Superior temporal gyrus (tissue), 1 donor: Measurements from ENCODE around the gene BAD.
"Not testable (repeated sequence)": the region's sequence is repeated elsewhere in the genome, so short reads cannot be mapped to it uniquely, and the experiment has no call there.

Experiments
- DNase-seq: peaks from one replicate; pipeline ENCODE4 v3.0.0-alpha.2; 2016; ENCODE audit errors: extremely low spot score

BAD gene

DNA sequence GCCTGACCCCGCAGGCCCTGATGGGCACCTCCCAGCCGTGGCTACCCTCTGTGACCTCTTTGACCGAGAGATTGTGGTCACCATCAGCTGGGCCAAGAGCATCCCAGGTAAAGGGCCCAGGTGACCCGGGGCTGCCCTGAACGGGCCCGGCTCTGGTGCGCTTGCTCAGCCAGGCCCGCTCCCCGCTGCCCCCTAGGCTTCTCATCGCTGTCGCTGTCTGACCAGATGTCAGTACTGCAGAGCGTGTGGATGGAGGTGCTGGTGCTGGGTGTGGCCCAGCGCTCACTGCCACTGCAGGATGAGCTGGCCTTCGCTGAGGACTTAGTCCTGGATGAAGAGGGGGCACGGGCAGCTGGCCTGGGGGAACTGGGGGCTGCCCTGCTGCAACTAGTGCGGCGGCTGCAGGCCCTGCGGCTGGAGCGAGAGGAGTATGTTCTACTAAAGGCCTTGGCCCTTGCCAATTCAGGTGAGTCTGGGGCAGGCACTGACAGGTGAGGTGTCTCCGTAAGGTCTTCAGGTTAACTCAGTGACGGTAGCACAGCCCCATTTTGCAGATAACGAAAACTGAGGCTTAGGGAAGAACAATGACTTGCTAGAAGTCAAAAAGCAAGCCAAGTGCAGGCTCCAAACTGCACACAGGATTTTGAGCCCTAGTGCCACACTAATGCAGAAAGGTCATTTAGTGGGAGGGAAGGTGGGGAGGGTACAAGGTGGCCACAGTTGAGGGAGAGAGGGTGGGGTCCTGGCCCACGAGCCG, 30.5 kb upstream of the BAD start:
- no peak for DNase-seq

DNA sequence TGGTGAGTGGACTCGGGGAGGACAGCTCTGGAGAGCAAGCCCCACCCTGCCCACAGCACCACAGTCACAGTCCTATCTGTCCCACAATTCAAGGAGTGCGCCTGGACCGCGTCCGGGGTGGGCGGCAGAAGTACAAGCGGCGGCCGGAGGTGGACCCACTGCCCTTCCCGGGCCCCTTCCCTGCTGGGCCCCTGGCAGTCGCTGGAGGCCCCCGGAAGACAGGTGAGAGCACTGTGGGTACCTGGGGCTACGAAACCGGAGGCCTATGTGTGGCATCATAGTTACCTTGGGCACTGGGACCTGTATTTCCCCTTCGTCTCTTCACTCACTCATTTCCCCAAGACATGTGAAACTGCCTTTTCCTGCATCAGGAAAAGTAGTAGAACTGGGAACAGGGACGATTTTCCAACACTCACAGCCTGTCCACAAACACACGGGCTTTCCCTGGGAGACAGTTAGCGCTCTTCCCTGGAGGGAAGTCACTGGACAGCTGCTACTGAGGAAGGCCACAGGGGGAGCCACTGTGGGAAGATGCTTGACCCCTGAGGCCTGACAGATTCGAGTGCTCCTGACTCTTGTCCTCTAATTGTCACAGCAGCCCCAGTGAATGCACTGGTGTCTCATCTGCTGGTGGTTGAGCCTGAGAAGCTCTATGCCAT, 29.8 kb upstream of the BAD start:
- no peak for DNase-seq

DNA sequence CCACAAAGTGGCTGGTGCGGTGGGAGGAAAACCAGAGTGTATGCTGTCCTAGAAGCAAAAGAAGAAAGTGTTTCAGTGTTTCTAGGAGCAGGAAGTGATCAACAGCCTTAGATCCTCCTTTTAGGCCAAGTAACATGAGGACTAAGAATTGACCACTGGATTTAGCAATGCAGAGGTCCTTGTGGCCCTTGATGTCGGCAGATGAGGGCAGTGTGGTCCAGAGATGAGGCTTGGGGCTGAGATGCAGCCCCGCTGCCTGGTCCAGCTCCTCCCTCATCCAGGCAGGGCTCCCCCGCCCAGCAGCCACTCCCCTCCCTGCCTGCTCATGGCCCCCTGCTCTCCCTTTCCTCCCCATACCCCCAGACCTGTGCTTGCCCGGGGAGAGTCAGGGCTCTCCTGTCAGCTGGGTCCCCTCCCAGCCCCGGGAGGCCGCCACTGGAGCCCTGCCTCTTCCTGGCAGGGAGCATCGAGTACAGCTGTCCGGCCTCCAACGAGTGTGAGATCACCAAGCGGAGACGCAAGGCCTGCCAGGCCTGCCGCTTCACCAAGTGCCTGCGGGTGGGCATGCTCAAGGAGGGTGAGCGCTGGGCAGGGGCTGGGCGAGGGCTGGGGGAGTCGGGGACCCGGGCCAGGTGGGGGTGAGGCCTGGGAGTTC, 29.2 kb upstream of the BAD start:
- DNase-seq: no peak

DNA sequence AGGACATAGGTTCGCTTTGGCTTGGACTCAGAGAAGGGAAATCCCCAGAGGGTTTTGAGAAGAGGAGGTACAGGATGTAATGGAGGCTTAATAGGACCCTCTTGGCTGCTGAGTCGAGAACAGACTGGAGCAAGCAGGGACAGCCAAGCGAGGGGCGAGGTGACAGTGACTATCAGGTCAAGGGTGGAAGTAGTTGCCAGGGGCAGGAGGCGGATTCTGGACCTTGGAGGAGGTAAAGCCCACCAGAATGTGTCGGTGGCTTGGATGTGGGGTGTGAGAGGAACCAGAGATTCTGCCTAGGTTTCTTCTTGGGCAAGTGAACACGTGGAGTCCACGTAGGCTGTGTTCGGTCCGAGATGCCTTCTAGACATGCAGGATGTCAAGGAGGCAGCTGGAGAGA, 28.5 kb upstream of the BAD start:
- DNase-seq: no peak

DNA sequence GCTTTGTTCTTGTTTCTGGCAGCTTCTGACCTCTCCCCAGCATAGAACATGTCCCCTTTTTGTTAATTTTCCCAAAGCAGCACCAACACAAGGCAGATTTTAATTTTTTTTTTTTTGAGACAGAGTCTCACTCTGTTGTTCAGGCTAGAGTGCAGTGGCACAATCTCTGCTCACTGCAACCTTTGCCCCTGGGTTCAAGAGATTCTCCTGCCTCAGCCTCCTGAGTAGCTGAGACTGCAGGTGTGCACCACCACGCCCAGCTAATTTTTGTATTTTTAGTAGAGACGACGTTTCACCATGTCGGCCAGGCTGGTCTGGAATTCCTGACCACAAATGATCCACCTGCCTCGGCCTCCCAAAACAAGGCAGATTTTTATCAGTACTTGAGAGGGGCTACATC, 23.3 kb upstream of the BAD start:
- DNase-seq: not testable (repeated sequence)

DNA sequence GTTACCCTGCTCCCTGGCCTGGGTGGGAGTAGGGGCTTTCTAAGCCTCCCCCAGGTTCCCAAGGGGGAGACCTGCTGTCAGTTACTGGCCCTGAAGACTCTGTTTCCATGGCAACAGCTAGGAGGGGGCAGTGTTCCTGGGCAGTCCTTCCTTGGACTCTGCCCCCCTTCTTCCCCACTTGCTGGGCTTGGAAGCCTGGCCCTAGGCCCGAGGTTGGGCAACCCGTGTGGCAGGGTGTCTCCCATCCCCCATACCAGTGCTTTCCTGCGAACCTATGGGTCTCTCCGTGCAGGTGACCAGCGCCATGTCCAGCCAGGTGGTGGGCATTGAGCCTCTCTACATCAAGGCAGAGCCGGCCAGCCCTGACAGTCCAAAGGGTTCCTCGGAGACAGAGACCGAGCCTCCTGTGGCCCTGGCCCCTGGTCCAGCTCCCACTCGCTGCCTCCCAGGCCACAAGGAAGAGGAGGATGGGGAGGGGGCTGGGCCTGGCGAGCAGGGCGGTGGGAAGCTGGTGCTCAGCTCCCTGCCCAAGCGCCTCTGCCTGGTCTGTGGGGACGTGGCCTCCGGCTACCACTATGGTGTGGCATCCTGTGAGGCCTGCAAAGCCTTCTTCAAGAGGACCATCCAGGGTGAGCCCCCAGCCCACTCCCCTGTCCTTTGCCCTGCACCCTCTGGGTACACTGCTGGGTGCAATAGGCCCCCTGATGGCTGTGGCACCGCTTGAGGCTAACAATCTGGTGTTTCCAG, 22.6 kb upstream of the BAD start:
- DNase-seq: no peak

DNA sequence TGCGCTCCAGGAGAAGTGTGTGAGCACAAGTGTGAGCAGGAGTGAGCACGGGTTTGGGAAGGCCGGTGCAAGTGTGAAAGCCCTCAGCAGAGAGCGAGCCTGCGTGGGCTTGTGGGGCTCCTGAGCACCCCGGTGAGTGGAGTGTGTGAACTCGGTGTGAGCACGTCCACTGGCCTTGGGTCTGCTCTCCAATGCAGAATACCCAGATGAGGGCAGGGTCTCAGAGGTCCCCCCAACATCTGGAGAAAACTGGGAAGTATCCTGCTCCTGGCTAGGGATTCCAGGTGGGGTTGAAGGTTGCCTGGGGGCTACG, 22.1 kb upstream of the BAD start:
- no peak for DNase-seq

DNA sequence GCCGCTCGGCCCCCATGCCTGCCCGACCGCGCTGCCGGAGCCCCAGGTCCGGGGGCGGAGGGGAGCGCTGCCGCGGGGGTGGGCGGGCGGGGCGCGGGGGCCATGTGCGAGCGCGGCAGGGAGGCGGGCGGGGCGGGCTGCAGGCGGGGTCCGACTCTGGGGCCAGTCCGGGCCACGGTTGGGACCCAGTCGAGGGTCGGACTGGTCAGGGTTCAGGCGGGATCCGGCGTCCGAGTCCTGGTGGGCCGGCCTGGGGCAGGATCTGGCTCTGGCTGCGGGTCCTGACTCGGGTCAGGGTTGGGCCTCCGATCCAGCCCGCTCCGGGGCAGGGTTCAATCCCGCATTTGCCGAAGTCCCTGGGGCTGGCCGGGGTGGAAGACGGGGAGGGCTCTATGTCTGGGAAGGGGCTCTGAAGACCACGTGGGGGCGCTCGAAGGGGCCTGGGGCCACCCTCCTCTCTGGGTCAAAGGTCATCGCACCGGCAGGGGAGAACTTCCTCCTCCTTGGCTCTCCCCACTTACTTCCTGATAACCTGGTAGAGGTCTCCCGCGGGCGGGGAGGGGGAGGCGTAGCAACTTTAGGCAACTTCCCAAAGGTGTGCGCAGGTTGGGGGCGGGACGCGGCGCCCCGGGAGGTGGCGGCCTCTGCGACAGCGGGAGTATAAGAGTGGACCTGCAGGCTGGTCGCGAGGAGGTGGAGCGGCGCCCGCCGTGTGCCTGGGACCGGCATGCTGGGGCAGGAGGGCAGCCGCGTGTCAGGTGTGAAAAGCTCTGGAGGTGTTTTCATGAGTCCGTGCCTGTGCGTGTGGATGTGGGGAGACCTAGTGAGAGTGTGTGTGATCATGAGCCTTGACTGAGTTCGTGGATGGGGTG, 21.5 kb upstream of the BAD start:
- DNase-seq: peak; percentile 42

DNA sequence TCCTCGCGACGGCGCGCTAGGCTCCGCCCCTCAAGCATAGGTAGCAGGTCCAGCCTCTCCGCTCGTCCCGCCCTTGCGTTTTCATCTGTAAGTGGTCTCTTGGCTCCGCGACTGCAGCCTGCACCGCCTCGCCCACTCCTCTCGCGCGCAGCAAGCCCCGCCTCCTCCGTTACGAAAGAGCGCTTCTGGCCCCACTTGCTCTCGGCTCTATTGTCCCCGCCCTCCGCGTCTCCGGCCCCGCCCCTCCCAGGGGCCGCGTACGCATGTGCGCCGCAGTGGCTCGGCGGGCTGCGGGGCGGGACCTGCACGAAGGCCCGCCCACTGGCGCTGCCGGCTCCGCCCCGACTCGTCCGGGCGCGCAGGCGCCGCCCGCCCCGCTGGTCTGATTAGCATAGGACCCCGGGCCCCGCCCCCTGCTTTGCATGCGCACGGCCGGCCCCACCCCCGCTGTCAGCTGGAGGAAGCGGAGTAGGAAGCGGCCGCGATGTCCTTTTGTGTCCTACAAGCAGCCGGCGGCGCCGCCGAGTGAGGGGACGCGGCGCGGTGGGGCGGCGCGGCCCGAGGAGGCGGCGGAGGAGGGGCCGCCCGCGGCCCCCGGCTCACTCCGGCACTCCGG, 20.7 kb upstream of the BAD start, which contains the start of gene ESRRA:
ESRRA (plus strand) TSS at position 450 of the 616 bp plus-strand sequence. CDS start 1,656 bp downstream, outside the sequence.
- DNase-seq: peak; percentile 97

DNA sequence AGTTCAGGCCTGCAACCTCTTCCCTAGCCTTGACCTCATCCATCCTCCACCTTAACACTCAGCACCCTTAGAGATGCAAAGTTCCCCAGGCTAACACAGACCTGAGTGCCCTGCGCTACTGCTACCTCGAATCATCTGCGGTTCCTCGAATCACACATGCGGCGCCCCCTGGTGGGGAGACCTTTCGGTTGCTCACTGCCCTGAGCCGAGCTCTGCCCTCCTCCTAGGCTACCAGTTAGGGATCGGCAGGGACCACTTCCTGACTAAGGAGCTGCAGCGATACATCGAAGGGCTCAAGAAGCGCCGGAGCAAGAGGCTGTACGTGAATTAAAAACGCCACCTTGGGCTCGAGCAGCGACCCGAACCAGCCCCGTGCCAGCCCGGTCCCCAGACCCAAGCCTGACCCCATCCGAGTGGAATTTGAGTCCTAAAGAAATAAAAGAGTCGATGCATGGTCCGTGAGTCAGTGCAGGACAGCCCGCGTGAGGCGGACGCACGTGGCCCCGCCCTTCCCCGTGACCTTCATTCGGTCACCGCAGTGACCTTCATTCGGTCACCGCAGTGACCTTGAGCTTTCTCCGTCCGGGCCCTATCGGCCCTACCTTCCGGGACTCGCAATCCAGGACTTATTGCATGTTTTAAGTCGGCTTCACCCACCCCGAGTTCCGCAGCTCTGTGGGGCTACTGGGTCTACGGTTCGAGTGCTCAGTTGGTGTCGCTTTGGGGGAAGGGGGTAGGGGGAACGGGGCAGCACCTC, 20.0 kb upstream of the BAD start:
- DNase-seq: peak; percentile 93

DNA sequence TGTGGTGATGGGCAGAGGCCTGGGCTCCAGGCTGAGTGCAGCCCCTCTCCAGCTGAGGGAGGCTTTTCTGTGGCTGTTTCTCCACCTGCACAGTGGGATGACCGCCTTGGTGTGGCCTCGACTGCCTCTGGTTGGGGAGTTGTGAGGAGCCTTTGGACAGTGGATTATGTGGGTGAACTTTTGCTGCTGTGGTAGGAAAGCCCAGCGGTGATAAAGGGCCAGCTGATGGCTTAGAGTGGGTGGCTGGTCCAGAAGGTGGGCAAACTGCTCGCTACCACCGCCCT, 19.5 kb upstream of the BAD start:
- no peak for DNase-seq

DNA sequence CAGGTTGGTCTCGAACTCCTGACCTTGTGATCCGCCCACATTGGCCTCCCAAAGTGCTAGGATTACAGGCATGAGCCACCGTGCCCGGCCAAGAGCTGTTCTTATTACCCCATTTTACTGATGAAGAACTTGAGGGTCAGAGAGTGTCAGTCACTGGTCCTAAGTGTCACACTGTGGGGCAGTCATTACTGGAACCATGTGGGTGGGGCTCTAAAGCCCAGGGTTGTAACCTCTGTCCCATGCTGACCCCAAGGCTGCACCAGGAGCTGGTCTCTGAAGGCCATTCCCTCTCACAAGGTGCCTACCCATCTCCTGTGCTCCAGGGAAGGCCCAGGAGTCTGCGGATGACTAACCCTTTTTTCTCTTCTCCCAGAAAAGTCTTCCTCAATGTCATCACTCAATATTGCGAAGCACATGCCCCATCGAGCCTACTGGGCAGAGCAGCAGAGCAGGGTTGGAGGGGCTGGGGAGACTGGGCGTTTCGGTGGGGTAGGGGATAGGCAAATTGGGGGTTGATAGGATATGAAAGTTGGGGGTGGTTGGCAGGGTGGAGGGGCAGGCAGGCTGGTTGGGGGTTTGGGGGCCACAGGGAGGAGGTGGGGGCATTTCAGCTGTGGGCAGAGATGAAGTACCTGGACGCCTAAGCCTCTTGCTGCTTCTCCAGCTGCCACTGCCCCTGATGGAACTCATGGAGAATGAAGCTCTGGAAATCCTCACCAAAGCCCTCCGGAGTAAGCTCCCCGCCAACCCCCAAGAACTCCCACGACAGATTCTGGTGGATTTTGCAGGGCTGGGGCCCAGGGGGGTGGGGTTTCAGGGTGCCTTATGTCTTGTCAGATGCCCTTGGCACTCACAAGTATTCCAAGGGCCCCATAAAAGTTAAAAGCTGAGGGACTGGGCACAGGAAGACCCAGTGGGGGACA, 18.9 kb upstream of the BAD start:
- DNase-seq: no peak

DNA sequence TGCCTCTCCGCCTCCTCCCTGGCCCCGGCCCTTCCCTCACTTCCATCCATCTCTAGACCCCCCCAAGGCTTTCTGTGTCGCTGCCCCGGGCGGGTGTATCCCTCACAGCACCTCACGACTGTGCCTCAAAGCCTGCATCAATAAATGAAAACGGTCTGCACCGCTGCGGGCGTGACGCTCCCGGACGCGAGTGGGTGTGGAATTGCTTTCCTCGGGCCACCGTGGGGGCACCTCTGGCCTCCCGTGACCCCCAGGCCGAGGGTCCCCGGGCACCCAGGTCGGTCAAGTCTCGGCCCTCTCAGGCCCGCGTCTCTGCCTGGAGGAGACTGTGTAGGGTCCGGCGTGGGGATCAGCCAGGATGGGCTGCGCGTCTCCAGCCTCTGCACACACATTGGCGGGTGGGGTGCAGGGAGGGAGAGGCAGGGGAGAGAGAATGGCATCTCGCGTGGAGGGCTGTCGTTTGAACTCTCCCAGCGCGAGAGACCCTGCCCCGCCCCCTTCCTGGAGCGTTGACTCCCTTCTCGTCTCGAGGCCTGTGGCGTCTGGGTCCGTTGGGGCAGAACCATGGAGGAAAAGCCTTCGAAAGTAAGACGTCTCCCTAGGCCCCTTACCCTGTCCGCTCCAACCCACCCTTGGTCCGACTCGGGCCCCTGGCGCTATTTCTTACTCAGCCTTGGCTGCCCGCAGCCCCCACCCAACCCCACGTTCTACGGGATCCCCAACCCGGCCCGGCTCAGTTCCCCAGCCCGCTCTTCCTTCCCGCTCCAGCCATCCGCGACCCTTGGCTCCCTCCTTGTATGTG, 15.6 kb upstream of the BAD start, which contains the start of gene CATSPERZ:
CATSPERZ (plus strand) TSS at position 512 of the 802 bp plus-strand sequence; CDS start at position 565, 53 bp downstream.
- no peak for DNase-seq

DNA sequence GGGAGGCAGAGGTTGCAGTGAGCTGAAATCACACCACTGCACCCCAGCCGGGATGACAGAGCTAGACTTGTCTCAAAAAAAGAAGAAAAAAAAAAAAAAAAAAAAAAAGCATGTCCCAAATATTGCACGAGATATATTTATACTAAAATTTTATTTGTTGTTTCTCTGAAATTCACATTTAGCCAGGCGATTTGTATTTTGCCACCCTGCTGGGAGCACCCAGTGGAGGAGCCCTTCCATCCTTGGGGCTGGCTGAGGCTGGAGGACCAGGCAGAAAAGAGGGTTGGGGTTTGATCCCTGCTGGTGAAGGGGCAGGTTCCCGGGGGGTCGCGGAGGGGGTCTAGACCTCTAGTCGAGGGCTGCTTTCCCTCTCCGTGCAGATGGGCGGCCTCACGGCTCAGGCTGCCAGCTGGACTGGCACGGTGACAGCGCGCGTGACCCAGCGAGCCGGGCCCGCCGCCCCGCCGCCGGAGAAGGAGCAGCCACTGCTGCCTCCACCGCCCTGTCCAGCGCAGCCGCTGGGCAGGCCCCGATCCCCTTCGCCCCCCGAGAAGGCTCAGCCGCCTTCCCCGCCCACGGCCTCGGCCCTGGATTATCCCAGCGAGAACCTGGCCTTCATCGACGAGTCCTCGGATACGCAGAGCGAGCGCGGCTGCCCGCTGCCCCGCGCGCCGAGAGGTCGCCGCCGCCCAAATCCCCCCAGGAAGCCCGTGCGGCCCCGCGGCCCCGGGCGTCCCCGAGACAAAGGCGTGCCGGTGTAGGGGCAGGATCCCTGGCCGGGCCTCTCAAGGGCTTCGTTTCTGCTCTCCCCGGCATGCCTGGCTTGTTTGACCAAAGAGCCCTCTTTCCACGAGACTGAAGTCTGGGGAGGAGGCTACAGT, 14.7 kb upstream of the BAD start:
- peak; percentile 68 for DNase-seq

DNA sequence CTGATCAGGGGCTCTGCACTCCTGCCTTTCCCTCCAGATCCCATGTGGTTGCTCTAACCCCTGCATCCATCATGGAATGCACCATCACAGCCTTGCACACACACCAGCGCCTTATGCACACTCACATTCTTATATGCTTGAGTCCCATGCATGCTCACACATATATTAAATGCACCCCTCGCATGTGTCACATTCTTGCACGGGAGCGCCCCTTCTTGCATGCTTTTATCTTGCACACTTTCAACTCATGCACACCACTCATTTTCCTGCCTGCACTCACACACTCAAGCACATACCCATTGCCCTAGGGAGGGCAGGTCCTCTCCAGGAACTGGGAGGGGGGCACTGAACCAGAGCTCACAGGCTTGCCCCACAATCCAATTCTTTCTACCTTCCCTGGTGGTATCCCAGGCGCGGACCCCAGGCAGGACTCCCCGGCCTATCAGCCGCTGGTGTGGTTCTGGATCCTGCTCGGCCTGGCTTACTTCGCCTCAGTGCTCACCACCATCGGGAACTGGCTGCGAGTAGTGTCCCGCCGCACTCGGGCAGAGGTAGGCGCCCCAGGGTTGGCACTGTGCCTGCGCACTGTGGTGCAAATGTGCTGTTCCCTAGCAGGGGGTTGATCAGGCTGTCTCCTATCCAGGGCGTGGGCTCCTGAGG, 13.4 kb upstream of the BAD start:
- no peak for DNase-seq

DNA sequence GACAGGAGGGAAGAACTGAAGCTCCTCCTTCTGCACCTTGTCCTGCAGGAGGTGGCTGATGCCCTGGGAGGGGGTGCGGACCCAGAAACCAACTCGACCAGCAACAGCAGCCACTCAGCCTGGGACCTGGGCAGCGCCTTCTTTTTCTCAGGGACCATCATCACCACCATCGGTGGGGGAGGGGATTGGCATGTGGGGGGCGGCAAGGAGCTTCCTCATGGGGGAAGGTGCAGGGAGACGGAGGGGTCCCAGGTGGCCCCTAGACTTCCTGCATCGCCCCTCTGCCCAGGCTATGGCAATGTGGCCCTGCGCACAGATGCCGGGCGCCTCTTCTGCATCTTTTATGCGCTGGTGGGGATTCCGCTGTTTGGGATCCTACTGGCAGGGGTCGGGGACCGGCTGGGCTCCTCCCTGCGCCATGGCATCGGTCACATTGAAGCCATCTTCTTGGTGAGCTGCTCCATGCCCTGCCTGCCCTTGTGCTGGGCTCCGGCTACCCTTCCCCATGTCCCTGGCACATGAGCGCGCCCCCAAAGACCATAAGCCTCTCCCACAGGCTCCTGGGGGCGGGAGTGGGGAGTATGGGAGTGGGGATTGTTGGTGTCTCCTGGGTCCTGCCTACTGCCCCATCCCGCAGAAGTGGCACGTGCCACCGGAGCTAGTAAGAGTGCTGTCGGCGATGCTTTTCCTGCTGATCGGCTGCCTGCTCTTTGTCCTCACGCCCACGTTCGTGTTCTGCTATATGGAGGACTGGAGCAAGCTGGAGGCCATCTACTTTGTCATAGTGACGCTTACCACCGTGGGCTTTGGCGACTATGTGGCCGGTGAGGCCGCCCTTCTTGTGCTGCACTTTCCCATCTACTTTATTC, 12.6 kb upstream of the BAD start:
- DNase-seq: no peak
